Esophagus muscularis mucosa (tissue), 3 donors: ENCODE results near the gene STYXL2.

Experiments
- POLR2A ChIP-seq: fragments of 450-650 bp; IDR thresholded peaks from one replicate; pipeline ENCODE4 v1.6.1; 2017; ENCODE audit warnings: antibody characterized with exemption, moderate library complexity, mild to moderate bottlenecking, low read depth
- TF ChIP-seq, protein P1 (sequence below), 3 experiments: fragments of 200-600 bp in 2 of 3; fragments of 450-650 bp in 1 of 3; sonication (generic) in 2 of 3; IDR thresholded peaks; one replicate each; pipeline ENCODE4 v1.5.1; 2017 to 2019; ENCODE audit warnings: antibody characterized with exemption in 3 of 3, mild to moderate bottlenecking in 2 of 3, moderate library complexity in 1 of 3

DNA sequence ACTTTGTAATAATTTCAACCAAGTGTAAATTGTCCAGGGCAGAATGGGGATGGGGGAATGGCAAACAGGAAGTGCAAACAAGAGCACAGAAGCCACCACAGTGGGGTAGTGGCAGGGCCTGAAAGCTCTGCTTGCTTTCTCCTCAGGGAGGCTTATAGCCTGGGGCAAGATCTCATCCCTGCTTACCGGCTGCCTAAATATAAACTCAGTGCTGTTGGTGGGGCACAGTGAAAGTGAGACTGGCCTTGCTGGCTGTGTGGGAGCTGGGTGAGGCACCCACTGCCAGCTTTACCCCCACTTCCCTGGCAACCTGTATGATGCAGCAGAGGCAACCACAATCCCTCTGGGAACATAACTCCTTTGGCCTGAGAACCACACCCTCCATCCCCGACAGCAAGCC is 15.2 kb downstream of the STYXL2 start:
- TF ChIP-seq, protein P1, sequence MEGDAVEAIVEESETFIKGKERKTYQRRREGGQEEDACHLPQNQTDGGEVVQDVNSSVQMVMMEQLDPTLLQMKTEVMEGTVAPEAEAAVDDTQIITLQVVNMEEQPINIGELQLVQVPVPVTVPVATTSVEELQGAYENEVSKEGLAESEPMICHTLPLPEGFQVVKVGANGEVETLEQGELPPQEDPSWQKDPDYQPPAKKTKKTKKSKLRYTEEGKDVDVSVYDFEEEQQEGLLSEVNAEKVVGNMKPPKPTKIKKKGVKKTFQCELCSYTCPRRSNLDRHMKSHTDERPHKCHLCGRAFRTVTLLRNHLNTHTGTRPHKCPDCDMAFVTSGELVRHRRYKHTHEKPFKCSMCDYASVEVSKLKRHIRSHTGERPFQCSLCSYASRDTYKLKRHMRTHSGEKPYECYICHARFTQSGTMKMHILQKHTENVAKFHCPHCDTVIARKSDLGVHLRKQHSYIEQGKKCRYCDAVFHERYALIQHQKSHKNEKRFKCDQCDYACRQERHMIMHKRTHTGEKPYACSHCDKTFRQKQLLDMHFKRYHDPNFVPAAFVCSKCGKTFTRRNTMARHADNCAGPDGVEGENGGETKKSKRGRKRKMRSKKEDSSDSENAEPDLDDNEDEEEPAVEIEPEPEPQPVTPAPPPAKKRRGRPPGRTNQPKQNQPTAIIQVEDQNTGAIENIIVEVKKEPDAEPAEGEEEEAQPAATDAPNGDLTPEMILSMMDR (IDR thresholded peaks at IDR 0.05): no peak
- no peak for TF ChIP-seq POLR2A
